Measurements from ENCODE around the gene WDR54.

GRCh38 chr2:74430502-74430901 is 9.0 kb downstream of the WDR54 start:
- TF ChIP-seq CTCF (IDR thresholded peaks at IDR 0.05; ENCODE audit: low read depth, low read length, missing input control) (no peak), YY1 (IDR thresholded peaks at IDR 0.05) (no peak), NR2F2 (IDR thresholded peaks at IDR 0.05) (no peak), SP1 (IDR thresholded peaks at IDR 0.05) (no peak), ATF3 (IDR thresholded peaks at IDR 0.05) (no peak), HNF4G (IDR thresholded peaks at IDR 0.05) (no peak), FOXA2 (IDR thresholded peaks at IDR 0.05) (no peak), GABPA (IDR thresholded peaks at IDR 0.05 in 1 of 2, conservative IDR thresholded peaks at IDR 0.05 in 1 of 2) (no peak), TAF1 (conservative IDR thresholded peaks at IDR 0.05) (no peak)

Data from liver (tissue), 3 donors.